Inflammatory macrophage treated with lipopolysaccharide for 1 hour (primary cell): Measurements from ENCODE around the gene IL1RL1.

ENCODE experiments used
- DNase-seq, 2 donors: peaks; one replicate each; pipeline ENCODE4 v3.0.0-alpha.2; 2020 to 2022

IL1RL1 gene

DNA sequence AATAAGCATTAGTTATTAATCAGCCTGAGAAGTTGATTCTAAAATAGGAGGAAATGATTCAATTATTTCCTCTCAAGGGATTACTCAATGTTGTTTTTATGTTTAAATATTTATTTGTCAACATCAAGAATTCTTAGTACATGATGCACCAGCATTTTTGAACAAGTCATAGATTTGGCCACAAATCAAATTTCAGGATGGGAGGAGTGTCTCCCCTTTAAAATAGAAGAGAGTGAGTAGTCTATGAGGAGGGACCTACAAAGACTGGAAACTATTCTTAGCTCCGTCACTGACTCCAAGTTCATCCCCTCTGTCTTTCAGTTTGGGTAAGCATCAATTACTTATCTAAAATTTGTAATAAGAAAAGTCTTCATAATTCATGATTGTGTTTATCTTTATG is 25.6 kb downstream of the IL1RL1 start:
- DNase-seq: no peak

DNA sequence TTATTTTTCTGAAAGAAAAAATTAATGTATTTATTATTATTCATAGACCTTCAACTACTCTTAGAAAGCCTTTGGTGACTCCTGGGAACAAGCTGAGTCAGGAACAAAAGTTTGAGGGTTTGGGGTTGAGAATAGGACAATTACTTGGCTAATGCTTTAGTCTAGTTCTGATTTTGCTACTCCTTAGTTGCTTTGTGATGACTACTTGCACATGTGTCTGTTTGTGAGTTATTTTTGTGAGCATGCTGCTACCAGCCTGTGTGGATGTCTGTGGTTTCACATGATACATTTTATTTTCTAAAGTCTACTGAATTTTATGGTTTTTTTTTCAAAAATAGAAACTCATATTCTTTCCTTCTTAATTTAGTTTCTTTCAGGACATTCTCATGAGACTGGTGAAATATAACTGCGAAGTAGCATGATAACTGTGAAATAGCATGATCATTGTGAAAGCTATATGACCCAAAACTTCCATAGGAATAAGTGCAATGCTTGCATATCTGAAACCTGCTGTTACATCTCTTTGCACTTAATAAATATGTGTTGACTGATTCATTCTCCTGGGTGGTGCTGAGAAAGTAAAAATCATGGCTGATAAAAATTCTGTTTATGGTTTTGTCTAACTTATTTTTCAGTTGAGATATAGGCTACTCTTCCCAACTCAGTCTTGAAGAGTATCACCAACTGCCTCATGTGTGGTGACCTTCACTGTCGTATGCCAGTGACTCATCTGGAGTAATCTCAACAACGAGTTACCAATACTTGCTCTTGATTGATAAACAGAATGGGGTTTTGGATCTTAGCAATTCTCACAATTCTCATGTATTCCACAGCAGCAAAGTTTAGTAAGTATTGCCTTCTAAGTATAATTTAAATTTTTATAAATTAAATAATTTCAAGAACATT is 26.4 kb downstream of the IL1RL1 start:
- DNase-seq: no peak

DNA sequence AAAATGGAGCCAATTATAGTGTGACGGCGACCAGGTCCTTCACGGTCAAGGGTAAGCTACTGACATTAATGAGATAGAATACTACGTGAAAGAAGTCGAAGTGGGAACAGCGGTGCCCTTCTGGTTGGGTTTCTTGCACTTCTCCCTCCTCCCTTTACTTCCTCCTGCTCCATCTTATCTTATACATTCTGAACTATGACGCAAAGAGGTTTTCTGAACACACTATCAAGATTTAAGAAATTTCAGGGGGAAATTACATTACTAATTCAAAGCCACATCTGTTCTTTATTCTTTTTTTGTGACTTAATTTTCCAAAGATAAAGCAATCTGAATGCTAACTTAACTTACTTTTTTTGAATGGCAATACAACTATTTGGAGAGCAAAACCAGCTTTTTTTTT is 29.4 kb downstream of the IL1RL1 start:
- DNase-seq: no peak

DNA sequence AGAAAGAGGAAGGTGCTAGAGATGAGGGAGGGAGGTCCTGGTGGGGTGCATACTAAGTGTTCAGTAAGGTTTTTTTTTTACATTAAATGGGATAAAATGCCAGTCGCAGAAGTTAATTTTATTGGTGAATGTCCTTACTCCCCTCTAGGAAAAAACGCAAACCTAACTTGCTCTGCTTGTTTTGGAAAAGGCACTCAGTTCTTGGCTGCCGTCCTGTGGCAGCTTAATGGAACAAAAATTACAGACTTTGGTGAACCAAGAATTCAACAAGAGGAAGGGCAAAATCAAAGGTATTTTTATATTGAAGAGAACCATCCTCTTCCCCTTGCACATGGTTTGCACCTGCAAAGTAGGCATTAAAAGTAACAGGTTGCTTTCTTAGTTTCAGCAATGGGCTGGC is 31.5 kb downstream of the IL1RL1 start:
- no peak for DNase-seq

DNA sequence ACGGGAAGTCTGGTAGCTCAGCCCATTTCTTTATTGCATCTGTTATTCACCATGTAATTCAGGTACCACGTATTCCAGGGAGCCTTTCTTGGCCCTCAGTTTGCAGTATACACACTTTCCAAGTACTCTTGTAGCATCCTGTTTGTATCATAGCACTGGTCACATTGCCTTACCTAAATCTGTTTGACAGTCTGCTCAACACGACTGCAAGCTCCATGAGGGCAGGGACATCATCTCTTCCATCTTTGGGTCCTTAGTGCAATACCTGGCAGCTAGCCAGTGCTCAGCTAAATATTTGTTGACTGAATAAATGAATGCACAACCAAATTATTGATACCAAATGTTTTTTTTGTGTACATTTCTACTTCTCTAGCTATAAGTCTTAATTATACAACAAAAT is 33.0 kb downstream of the IL1RL1 start:
- no peak for DNase-seq

DNA sequence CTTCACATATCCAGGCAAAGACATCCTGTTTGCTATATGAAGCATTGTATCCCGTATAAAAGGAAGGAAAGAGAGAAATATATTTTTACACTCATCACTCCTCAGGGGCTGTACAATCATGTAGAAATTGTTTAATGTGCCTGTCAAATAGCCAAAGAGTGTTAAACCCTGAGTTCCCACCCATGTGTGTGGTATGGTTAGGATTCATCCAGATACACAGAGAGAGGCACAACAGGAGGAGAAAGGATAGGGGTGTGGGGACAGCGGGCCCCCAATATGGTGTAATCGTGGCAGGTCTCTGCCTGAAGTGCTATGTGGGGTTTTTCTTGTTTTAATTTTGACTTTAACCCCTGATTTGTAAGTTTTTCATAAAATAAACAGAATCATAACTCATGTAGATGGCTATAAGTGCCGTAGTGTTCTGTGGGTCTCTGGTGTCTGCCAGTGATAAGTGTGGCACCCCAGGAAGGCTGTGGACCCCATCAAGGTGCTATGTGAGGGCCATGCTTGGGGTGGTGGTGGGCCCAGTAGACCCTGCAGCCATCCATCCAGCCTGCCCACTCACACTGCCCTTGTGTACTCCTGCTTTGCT is 34.1 kb downstream of the IL1RL1 start:
- no peak for DNase-seq

DNA sequence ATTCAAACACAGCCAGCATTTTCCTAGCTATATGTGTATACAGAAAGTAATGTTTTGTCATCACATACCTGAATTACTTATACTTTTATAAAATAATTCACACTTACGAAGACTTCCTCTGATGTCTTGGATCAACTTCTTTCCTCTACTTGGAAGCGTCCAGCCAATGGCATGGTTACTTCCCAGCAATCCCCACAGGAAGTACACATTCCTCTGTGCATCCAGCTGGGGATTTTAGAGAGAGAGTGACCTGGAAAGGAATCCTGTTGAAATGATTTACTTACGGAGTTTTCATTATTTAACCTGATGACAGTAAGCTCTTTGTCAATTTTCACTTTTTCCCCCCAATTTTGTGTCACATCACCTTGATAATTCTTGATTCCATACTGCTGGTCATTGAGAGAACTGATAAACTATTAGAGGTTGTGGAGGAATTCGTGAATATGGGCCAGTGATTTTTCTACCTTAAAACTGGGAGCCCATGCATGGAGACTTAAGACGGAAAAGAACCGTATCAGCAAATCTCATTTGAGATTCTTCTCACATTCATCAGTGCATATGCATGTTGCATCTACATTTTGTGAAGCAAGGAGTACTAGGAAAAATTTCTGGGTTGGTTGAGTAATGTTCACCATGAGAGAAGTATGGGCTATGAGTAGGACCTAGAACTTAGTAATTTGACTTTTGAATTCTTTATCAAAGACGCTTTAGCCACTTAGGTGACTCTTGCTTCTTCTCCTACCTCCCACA is 35.2 kb downstream of the IL1RL1 start:
- DNase-seq: no peak

DNA sequence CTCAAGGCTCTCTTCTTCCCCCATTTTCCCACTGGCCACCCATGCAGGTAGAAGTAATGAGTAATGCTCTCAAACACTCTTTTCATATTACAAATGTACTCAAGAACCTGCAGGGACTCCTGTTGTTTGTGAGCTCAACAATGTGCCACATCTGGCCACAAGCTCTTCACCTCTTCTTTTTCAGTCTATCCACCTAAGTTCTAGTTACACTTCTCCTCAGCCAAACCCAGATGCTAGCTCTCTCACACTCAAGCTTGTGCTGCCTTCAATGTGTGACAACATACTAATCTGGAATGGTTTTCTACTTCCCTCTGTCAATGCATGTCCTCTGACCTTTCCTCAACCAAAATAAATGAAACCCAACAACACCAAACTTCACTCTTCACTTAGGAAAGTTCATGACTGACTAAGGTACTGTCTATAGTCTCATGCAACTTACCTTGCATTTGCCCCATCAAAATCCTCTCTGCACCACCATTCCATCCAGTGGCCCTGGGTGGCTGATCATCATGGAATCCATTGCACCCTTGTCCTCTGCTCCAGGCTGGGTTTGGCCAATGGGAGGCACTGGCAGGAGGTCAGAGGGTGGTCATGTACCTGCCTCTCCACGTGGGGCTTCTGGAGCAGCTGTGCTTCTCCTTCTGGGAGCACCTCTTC is 38.9 kb downstream of the IL1RL1 start:
- no peak for DNase-seq

DNA sequence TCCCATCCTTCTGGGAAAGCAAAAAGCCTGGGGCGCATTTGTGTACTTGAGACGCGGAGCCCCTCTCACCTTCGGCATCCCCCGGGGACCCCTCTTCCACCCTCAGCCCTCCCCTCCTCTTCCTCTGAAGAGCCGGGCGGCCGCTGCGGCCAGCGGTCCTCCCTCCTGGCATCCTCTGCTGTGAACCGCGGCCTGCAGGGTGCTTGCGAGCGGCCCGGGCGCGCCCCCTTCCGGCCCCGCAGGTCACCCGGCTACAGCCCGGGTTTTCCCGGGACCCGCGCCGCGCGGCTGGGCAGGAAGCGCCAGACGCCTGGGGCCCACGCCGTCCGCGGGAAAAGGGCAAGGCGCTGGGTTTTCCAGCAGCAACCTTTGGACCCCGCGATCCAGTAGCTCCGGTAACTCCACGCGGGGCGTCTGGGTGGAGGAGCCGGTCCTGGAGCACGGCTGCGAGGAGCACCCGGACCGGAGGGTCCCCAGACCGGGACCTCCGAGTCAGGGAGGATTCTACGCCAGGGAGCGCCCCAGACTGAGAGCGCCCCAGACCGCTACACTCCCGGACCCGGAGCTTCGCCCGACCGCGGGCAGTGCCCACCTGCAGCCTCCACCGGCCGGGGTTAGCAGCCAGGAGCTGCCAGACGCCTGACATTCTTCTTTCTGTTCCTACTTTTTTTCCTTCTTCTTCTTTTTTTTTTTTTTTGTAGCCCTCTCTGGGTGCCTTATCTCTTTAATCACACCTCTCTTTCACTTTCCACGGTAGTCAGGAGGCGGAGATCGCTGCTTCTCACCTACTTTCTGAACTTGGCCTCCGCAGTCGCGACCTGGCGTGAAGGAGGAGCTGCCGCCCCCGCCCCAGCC is 44.4 kb downstream of the IL1RL1 start, which contains the start of gene IL18R1:
IL18R1 (plus strand) TSS at position 271 of the 855 bp plus-strand sequence. CDS start 6,865 bp downstream, outside the sequence.
- peak; percentile 59 to 73 for DNase-seq

DNA sequence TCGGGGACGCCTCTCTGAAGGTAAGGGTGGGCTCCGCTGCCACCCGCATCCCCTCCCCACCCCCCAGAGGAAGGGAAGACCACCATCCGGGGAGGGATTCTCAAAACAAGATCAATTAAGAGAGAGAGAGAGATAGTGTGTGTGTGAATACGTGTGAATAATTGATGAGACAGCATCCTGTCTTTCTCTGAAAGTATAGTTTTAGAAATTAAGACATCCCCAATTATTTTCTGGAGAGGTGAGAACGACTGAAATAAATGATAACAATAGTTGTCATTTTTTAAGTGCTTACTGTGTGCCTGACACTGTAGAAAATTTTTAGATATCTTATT is 45.0 kb downstream of the IL1RL1 start:
- no peak for DNase-seq

DNA sequence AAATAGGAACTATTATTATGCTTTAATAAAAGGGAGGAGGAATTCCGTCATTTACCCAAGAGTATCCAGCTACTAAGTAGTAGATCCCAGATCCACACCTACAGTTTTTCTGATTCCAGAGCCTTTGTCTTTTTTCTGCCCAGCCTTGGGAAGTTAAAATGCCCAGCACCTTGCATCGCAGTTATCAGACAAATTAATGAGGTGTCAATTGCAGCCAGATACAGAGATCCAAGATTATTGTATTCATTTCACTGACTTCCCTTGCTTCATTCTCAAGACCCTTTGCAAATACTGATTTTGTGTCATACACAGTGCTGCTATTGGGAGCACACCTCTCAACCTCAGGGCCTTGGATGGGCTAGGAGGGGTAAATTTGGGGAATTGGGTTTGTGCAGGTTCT is 45.4 kb downstream of the IL1RL1 start:
- no peak for DNase-seq

DNA sequence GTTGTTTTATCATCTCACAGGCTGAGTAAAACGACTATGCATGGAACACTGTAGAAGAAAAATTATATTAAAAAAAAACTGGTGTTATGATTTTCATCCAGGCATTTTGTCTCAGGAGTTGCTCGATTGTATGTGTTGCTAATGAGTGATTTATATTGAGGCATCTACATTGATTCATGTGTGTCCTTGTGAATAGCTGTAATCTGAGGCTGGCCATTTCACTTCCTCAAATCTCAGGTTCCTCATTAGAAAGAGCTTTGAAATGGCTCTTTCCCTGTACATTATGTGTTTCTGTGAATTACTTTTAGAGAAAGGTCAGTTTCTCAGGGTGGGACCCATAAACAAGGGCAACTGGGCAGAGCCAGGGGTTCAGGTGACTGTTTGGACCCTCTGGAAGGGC is 46.6 kb downstream of the IL1RL1 start:
- peak; percentile 55 to 60 for DNase-seq

DNA sequence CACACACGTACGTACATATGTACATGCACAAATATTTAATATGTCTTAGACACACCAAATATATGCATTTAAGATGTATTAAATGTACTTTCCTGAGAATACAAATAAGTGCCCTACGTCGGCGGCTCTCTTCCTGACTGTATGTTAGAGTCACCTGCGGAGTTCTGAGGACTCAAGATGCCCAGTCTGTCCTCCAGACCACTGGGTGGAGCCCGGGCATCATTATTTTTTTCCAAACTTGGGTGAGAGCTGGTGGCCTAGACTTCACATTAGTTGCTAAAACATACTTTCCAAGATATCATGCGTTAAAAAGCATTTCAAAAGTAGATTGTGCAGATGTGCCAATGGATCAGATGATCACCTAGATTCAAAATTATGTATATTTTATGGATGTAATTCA is 47.1 kb downstream of the IL1RL1 start:
- no peak for DNase-seq

DNA sequence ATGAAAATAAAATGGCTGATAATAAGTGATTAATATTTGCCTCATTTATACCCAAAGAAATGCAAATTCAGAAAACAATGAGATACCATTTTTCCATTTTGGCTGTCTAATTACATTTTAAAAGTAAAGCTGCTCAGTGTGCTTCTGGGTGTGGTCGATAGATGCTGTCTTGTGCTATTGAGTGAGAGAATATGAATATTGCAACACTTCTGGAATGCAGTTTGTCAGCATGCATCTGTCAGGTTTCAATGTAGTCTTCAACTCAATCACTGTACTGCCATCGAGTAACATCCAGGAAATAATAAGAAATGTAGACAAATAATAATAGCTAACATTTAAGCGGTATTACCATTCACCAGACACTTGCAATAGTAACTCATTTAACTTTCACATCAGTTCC is 48.2 kb downstream of the IL1RL1 start:
- DNase-seq: no peak

DNA sequence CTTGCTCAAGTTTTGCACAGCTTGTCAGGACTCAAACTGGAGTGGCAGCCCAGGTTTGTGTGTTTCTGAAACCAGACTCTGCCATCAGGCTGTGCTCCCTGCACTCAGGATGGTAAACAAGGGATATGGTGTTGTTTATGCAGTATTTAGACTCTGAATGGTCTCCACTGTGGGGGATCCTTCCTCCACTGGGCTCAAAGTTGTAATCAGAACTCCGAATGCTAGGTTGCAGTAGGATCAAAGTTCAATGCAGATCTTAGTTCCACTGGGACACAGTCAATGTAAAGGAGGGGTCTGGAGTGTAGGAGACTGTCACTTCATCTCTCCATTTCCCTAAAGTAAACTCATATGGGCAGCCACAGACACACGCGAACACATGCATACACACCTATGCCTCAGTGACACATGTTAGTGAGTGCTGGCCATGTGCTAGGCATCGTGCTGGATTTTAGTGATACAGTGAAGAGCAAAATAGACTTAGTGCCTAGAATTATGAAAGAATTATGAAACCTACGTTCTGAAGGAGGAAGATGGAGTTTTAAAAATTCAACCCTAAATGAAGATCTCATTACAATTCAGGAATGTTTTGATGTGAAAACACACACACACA is 50.4 kb downstream of the IL1RL1 start:
- DNase-seq: no peak

DNA sequence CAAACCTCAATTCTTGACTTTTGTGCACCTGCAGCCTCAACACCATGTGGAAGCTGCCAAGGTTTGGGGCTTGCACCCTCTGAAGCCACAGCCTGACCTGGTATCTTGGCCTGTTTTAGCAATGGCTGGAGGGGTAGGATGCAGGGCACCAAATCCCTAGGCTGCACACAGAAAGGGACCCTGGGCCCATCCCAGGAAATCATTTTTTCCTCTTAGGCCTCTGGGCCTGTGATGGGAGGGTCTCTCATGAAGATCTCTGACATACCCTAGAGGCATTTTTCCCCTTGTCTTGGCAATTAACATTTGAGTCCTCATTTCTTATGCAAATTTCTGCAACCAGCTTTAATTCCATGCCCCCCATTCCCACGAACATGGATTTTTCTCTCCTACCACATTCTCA is 54.4 kb downstream of the IL1RL1 start:
- no peak for DNase-seq

DNA sequence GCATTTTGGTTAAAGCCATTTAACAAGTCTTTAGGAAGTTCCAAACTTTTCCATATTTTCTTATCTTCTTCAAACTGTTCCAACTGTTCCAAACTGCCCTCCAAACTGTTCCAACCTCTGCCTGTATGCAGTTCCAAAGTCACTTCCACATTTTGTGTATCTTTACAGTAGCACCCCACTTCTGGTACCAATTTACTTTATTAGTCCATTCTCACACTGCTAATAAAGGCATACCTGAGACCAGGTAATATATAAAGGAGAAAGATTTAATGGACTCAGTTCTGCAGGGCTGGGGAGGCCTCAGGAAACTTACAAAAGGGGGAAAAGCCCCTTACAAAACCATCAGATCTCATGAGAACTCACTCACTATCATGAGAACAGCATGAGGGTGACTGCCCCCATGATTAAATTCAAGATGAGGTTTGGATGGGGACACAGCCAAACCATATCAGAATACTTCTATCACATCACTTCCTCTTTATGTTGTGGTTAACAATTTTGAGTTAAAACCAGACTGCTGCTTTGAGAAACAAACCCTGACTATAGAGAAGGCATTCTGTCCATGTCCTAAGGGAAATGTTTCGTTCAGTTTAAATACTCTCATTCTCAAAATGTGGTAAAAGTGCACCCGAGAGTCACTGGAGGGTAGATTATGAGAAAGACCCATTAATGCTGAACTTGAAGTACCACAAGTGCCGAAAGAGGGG is 55.2 kb downstream of the IL1RL1 start:
- no peak for DNase-seq

DNA sequence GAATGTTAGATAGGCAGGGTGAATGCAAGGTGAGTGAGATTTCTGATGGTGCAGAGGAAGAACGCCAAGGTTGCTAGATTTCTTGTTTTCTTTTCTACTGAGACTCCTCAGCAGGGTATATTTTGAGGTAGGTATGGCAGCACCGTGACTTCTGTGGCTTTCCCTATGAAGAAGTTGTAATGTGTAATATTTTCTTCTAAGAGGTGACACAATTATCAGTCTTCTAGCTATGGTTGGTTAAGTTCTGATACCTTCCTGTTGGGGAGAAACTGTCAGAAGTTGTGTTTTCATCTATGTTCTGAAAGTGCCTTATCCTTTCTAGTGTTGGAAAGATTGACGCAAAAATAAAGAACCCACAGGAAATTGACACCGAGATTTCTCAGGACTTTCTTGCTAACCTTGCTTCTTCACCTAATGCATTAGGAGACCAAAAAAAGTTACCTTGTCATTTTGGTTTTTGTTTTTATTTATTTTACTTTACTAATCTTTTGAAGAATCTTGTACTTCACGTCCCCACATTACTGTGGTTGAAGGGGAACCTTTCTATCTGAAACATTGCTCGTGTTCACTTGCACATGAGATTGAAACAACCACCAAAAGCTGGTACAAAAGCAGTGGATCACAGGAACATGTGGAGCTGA is 56.1 kb downstream of the IL1RL1 start:
- DNase-seq: no peak

DNA sequence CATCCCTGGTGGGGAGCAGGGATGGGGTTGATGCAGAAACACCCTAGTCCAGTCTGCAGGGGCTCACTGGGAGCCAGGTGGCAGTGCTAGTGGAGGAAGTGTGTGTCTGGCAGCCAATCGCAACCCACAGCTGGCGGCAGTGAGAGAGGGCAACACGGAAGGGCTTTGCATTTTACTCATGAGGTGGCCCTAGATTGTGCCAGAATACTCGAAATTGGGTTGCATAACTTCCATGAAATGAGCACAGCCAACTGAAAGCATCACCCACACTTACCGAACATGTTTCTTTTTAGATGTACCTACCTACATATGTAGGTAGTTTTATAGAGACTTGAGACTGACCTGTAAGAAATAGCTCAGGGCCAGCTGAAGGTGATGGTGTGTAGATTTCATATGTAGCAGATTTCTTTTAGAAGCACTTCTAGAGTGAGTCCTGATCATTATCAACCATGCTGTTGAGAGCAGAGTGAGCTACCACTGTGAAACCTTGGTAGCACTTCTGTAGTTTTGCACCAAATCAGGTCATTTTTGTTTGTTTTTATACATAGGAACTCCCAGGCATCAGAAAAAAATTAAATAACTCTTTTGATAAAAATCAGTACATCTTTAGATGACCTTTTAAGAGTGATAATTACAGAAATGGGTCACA is 57.2 kb downstream of the IL1RL1 start:
- no peak for DNase-seq

DNA sequence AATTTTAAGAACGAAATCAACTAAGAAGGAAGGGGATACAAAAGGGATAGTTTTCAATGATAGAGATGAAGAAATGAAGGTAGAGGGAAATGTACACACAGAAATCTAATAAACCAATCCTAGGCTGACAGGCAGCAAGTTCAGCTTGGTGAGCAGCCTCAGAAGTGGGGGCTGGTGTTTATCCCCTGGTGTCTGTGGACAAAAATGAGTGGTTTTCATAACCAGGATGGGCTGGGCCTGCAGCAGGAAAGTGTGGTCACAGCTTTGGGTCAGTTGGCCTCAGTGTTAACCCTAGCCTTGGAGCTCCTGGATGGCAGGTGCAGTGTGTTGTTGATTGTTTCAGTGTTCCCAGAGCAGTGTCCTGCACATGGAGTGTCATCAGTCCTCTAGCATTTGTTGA is 58.5 kb downstream of the IL1RL1 start:
- no peak for DNase-seq
